ENCODE data around the gene ARHGEF37.
A peak's percentile ranks its signal among the peaks of the same experiment; 100 is the strongest.
"Not testable (repeated sequence)": the region's sequence is repeated elsewhere in the genome, so short reads cannot be mapped to it uniquely, and the experiment has no call there.

ARHGEF37 gene

GRCh38 chr5:149563466-149563865 is 17.8 kb upstream of the ARHGEF37 start:
- Histone ChIP-seq H3K4me3 (ENCODE audit: control insufficient read depth in 1 of 7, extremely low read depth in 1 of 7, insufficient read depth in 4 of 7, low read depth in 2 of 7, low read length in 6 of 7) (no peak overlapping the region), H3K27ac (ENCODE audit: insufficient read depth in 1 of 2, low read depth in 1 of 2, low read length in 2 of 2, poor library complexity in 1 of 2, severe bottlenecking in 2 of 2) (no peak overlapping the region), H3K36me3 (ENCODE audit: control insufficient read depth in 4 of 4, insufficient read depth in 4 of 4, low read length in 3 of 4) (no peaks in the 10 kb centered on the region), H3K4me1 (ENCODE audit: control extremely low read depth in 1 of 4, control insufficient read depth in 4 of 4, insufficient read depth in 4 of 4, low read length in 3 of 4) (peaks cover 0 to 10% (median 0%) of the 10 kb centered on the region in 4 experiments), H3K27me3 (replicated peaks in 2 of 5; ENCODE audit: control insufficient read depth in 4 of 5, insufficient read depth in 5 of 5, low read length in 4 of 5) (no peaks in the 10 kb centered on the region), H3K9me3 (ENCODE audit: control extremely low read depth in 1 of 5, control insufficient read depth in 4 of 5, insufficient read depth in 2 of 5, low read depth in 1 of 5, low read length in 4 of 5) (no peaks in the 10 kb centered on the region)
- no peak for DNase-seq
- POLR2A ChIA-PET: no interaction called here
- WGBS (ENCODE audit: insufficient coverage): 93% methylated on average over 2 of the region's 2 CpGs
- CTCF ChIA-PET: interaction anchor here (0.8 to 9.7 kb wide), 19 partner anchors 9 to 422 kb away, joined by 3 to 90 read pairs (median 5); partner anchors contain the start of genes ABLIM3 and CSNK1A1

DNA sequence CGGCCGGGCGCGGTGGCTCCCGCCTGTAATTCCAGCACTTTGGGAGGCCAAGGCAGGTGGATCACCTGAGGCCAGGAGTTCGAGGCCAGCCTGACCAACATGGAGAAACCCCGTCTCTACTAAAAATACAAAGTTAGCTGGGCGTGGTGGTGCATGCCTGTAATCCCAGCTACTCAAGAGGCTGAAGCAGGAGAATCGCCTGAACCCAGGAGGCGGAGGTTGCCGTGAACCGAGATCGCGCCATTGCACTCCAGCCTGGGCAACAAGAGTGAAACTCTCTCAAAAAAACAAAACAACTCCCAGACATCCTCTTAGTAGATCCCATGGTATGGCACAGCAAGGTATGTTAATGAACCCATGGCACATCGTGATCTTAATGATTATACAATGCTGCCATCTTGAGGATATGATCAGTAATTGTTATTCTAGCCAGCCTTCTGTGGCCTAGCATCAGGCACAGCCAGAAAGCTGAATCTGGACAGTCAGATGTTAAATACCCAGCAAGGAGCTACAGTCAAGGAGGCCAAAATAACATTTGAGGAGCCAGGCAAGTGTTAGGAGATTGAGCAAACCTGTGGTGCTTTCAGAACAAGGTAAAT is 16.7 kb upstream of the ARHGEF37 start:
- peak; percentile 67 to 84 (median 82) for DNase-seq
- H3K27me3 ChIP-seq (replicated peaks in 2 of 5; ENCODE audit: control insufficient read depth in 4 of 5, insufficient read depth in 5 of 5, low read length in 4 of 5); H3K4me3 ChIP-seq (ENCODE audit: control insufficient read depth in 1 of 7, extremely low read depth in 1 of 7, insufficient read depth in 4 of 7, low read depth in 2 of 7, low read length in 6 of 7); H3K36me3 ChIP-seq (ENCODE audit: control insufficient read depth in 4 of 4, insufficient read depth in 4 of 4, low read length in 3 of 4); H3K27ac ChIP-seq (ENCODE audit: insufficient read depth in 1 of 2, low read depth in 1 of 2, low read length in 2 of 2, poor library complexity in 1 of 2, severe bottlenecking in 2 of 2); POLR2A ChIA-PET; H3K9me3 ChIP-seq (ENCODE audit: control extremely low read depth in 1 of 5, control insufficient read depth in 4 of 5, insufficient read depth in 2 of 5, low read depth in 1 of 5, low read length in 4 of 5): not testable (repeated sequence)
- CTCF ChIA-PET: interaction anchor here (1.0 to 9.7 kb wide), 19 partner anchors 14 to 251 kb away, joined by 3 to 90 read pairs (median 4); partner anchors contain the start of genes ARHGEF37 and IL17B
- 69% methylated on average over 14 of the region's 15 CpGs for WGBS (ENCODE audit: insufficient coverage)
- H3K4me1 ChIP-seq (ENCODE audit: control extremely low read depth in 1 of 4, control insufficient read depth in 4 of 4, insufficient read depth in 4 of 4, low read length in 3 of 4): peaks cover 0 to 10% (median 0%) of the 10 kb centered on the region in 4 experiments

GRCh38 chr5:149567226-149567625 is 14.1 kb upstream of the ARHGEF37 start:
- Histone ChIP-seq H3K4me1 (ENCODE audit: control extremely low read depth in 1 of 4, control insufficient read depth in 4 of 4, insufficient read depth in 4 of 4, low read length in 3 of 4) (no peaks in the 10 kb centered on the region), H3K9me3 (ENCODE audit: control extremely low read depth in 1 of 5, control insufficient read depth in 4 of 5, insufficient read depth in 2 of 5, low read depth in 1 of 5, low read length in 4 of 5) (no peaks in the 10 kb centered on the region), H3K4me3 (ENCODE audit: control insufficient read depth in 1 of 7, extremely low read depth in 1 of 7, insufficient read depth in 4 of 7, low read depth in 2 of 7, low read length in 6 of 7) (no peak overlapping the region), H3K36me3 (ENCODE audit: control insufficient read depth in 4 of 4, insufficient read depth in 4 of 4, low read length in 3 of 4) (no peaks in the 10 kb centered on the region), H3K27ac (ENCODE audit: insufficient read depth in 1 of 2, low read depth in 1 of 2, low read length in 2 of 2, poor library complexity in 1 of 2, severe bottlenecking in 2 of 2) (no peak overlapping the region), H3K27me3 (replicated peaks in 2 of 5; ENCODE audit: control insufficient read depth in 4 of 5, insufficient read depth in 5 of 5, low read length in 4 of 5) (no peaks in the 10 kb centered on the region)
- POLR2A ChIA-PET: no interaction called here
- no CpG with 5 or more reads among the region's 1 CpG for WGBS (ENCODE audit: insufficient coverage)
- DNase-seq: no peak
- CTCF ChIA-PET: interaction anchor here (0.9 to 9.7 kb wide), 4 partner anchors 126 to 196 kb away, joined by 3 to 90 read pairs (median 10); no protein-coding TSS in a partner anchor

DNA sequence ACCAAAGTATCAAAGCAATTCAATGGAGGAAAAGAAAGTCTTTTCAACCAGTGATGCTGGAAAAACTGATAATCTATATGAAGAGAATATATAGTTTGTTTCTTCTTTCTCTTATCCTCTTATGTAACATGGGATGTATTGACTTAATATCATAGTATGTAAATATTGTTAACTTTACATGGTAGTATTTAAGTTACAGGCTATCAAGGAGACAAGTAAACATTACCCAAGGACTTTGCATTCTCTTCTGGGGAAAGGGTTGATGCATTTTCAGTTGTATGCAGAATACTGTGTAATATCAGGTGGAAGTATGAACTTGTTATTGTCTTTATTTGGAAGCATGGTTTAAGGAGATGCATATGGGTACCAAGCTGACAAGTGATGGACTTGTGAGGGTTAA is 9.1 kb upstream of the ARHGEF37 start:
- no peak overlapping the region for H3K27ac ChIP-seq (ENCODE audit: insufficient read depth in 1 of 2, low read depth in 1 of 2, low read length in 2 of 2, poor library complexity in 1 of 2, severe bottlenecking in 2 of 2)
- CTCF ChIA-PET: interaction anchor here (0.6 to 1.5 kb wide), 5 partner anchors 17 to 200 kb away, joined by 3 to 4 read pairs (median 3); no protein-coding TSS in a partner anchor

GRCh38 chr5:149572576-149573231 is 8.6 kb upstream of the ARHGEF37 start:
- Histone ChIP-seq H3K4me1 (ENCODE audit: control extremely low read depth in 1 of 4, control insufficient read depth in 4 of 4, insufficient read depth in 4 of 4, low read length in 3 of 4) (no peaks in the 10 kb centered on the region), H3K4me3 (ENCODE audit: control insufficient read depth in 1 of 7, extremely low read depth in 1 of 7, insufficient read depth in 4 of 7, low read depth in 2 of 7, low read length in 6 of 7) (no peak overlapping the region), H3K27me3 (replicated peaks in 2 of 5; ENCODE audit: control insufficient read depth in 4 of 5, insufficient read depth in 5 of 5, low read length in 4 of 5) (no peaks in the 10 kb centered on the region), H3K27ac (ENCODE audit: insufficient read depth in 1 of 2, low read depth in 1 of 2, low read length in 2 of 2, poor library complexity in 1 of 2, severe bottlenecking in 2 of 2) (no peak overlapping the region), H3K36me3 (ENCODE audit: control insufficient read depth in 4 of 4, insufficient read depth in 4 of 4, low read length in 3 of 4) (no peaks in the 10 kb centered on the region), H3K9me3 (ENCODE audit: control extremely low read depth in 1 of 5, control insufficient read depth in 4 of 5, insufficient read depth in 2 of 5, low read depth in 1 of 5, low read length in 4 of 5) (no peaks in the 10 kb centered on the region)
- DNase-seq: no peak
- ChIA-PET POLR2A (no interaction called here), CTCF (interaction anchor here (0.6 to 1.6 kb wide), 3 partner anchors 129 to 200 kb away, joined by 3 read pairs; no protein-coding TSS in a partner anchor)
- 100% methylated on average over 2 of the region's 4 CpGs for WGBS (ENCODE audit: insufficient coverage)

More for the DNA sequence above, 9.1 kb upstream of the ARHGEF37 start:
- Histone ChIP-seq H3K36me3 (ENCODE audit: control insufficient read depth in 4 of 4, insufficient read depth in 4 of 4, low read length in 3 of 4) (no peaks in the 10 kb centered on the region), H3K9me3 (ENCODE audit: control extremely low read depth in 1 of 5, control insufficient read depth in 4 of 5, insufficient read depth in 2 of 5, low read depth in 1 of 5, low read length in 4 of 5) (no peaks in the 10 kb centered on the region), H3K27me3 (replicated peaks in 2 of 5; ENCODE audit: control insufficient read depth in 4 of 5, insufficient read depth in 5 of 5, low read length in 4 of 5) (no peaks in the 10 kb centered on the region), H3K4me1 (ENCODE audit: control extremely low read depth in 1 of 4, control insufficient read depth in 4 of 4, insufficient read depth in 4 of 4, low read length in 3 of 4) (no peaks in the 10 kb centered on the region), H3K4me3 (ENCODE audit: control insufficient read depth in 1 of 7, extremely low read depth in 1 of 7, insufficient read depth in 4 of 7, low read depth in 2 of 7, low read length in 6 of 7) (no peak overlapping the region)
- DNase-seq: no peak
- POLR2A ChIA-PET: no interaction called here

- 100% methylated on average over 3 of the region's 3 CpGs for WGBS (ENCODE audit: insufficient coverage)
- H3K27me3 ChIP-seq (replicated peaks in 2 of 5; ENCODE audit: control insufficient read depth in 4 of 5, insufficient read depth in 5 of 5, low read length in 4 of 5): peaks cover 0 to under 1% (median 0%) of the 10 kb centered on the region in 5 experiments
- DNase-seq: no peak
- no peaks in the 10 kb centered on the region for H3K9me3 ChIP-seq (ENCODE audit: control extremely low read depth in 1 of 5, control insufficient read depth in 4 of 5, insufficient read depth in 2 of 5, low read depth in 1 of 5, low read length in 4 of 5)
- ChIA-PET POLR2A (interaction anchor here (1.3 kb wide), 1 partner anchor 9 kb away, joined by 3 read pairs; no protein-coding TSS in a partner anchor), CTCF (no interaction called here)
- no peaks in the 10 kb centered on the region for H3K4me1 ChIP-seq (ENCODE audit: control extremely low read depth in 1 of 4, control insufficient read depth in 4 of 4, insufficient read depth in 4 of 4, low read length in 3 of 4)
- H3K4me3 ChIP-seq (ENCODE audit: control insufficient read depth in 1 of 7, extremely low read depth in 1 of 7, insufficient read depth in 4 of 7, low read depth in 2 of 7, low read length in 6 of 7): no peak overlapping the region
- no peaks in the 10 kb centered on the region for H3K36me3 ChIP-seq (ENCODE audit: control insufficient read depth in 4 of 4, insufficient read depth in 4 of 4, low read length in 3 of 4)
- no peak overlapping the region for H3K27ac ChIP-seq (ENCODE audit: insufficient read depth in 1 of 2, low read depth in 1 of 2, low read length in 2 of 2, poor library complexity in 1 of 2, severe bottlenecking in 2 of 2)
Measured at GRCh38 chr5:149575131-149575530, 6.2 kb upstream of the ARHGEF37 start.

- Histone ChIP-seq H3K9me3 (ENCODE audit: control extremely low read depth in 1 of 5, control insufficient read depth in 4 of 5, insufficient read depth in 2 of 5, low read depth in 1 of 5, low read length in 4 of 5) (no peaks in the 10 kb centered on the region), H3K27me3 (replicated peaks in 2 of 5; ENCODE audit: control insufficient read depth in 4 of 5, insufficient read depth in 5 of 5, low read length in 4 of 5) (peaks cover 0 to 8% (median 4%) of the 10 kb centered on the region in 5 experiments), H3K27ac (ENCODE audit: insufficient read depth in 1 of 2, low read depth in 1 of 2, low read length in 2 of 2, poor library complexity in 1 of 2, severe bottlenecking in 2 of 2) (no peak overlapping the region), H3K4me3 (ENCODE audit: control insufficient read depth in 1 of 7, extremely low read depth in 1 of 7, insufficient read depth in 4 of 7, low read depth in 2 of 7, low read length in 6 of 7) (no peak overlapping the region), H3K36me3 (ENCODE audit: control insufficient read depth in 4 of 4, insufficient read depth in 4 of 4, low read length in 3 of 4) (no peaks in the 10 kb centered on the region), H3K4me1 (ENCODE audit: control extremely low read depth in 1 of 4, control insufficient read depth in 4 of 4, insufficient read depth in 4 of 4, low read length in 3 of 4) (peaks cover 0 to 5% (median 4%) of the 10 kb centered on the region in 4 experiments)
- POLR2A ChIA-PET: interaction anchor here (1.3 kb wide), 1 partner anchor 10 kb away, joined by 3 read pairs; no protein-coding TSS in a partner anchor
- 93% methylated on average over 2 of the region's 3 CpGs for WGBS (ENCODE audit: insufficient coverage)
- no peak for DNase-seq
- CTCF ChIA-PET: interaction anchor here (0.7 to 1.5 kb wide), 3 partner anchors 13 to 207 kb away, joined by 3 to 4 read pairs (median 3); no protein-coding TSS in a partner anchor
Measured at GRCh38 chr5:149576021-149576420, 5.3 kb upstream of the ARHGEF37 start.
